Brain pericyte (primary cell): ENCODE data around the gene SYNRG.
A peak's percentile ranks its signal among the peaks of the same experiment; 100 is the strongest.

ENCODE experiments used
- DNase-seq: peaks from one replicate; pipeline ENCODE4 v3.0.0-alpha.2; 2012; ENCODE audit warnings: low read depth, low spot score

The SYNRG gene

DNA sequence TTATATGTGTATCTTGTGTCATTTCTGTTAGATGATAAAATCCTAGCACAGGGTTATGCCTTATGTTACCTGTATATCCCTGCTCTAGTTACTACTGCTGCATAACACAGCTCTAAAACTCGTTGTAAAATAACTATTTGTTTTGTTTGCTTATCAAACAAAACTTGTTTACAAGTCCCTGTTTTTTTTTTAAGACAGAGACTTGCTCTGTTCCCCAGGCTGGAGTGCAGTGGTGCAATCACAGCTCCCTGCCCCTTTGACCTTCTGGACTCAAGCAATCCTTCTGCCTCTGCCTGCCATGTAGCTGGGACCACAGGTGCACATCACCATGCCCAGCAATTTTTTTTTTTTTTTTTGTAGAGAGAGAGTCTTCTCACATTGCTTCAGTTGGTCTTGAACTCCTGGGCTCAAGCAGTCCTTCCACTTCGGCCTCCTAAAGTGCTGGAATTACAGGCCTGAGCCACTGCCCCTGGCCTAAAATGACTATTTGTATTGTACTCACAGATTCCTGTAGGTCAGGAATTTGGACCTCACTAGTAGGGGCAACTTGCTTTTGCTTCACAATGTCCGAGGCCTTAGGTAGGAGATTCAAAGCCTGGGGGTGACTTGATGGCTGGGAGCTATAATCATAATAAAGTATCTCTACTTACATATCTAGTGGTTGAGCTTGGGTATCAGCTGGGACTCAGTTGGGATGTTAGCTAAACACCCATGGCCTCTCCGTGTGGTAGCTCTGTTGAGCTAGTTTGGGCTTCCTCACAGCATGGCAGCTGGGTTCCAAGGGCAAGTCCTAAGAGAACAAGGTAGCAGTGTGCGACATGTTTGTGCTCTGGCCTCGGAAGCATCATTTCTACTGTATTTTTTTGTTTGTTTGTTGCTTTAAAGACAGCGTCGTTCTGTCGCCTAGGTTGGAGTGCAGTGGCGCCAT is 106.9 kb downstream of the SYNRG start:
- DNase-seq: no peak

DNA sequence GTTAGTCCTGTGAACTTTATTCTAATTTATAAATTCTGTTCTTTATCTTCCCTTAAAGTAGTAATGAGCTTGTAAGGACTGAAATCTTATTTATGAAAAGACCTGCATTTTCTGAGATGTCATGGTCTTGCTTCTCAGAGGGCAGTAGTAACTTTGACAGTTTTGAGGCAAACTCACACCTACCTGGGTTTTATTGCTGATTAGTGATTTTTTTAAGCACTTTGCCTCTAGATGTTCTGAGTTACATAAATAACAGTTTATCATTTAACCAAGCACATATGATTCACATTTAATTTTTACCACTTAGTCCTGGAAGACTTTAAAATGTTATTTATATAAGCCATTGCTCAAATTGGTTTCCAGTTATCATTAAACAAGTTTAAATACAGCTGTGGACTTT is 108.8 kb downstream of the SYNRG start:
- DNase-seq: no peak

DNA sequence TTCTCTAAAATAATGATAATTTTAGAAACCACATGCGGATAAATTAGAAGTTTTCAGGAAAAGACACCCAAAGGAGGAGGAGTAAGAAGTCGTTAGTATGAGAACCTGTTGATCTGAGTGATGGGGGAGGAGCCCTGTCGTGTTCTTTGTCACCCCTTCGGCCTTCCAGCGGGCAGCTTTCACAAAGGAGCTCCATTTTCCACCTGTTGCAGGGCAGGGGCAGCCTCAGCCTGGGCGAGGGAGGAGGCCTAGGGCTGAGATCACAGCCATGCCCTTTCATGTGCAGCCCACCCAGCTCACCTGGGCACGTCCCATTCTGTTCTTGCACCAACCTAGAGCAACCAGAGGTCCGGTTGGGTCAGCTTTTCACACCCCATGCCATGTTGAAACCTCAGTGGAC is 114.2 kb downstream of the SYNRG start:
- no peak for DNase-seq

DNA sequence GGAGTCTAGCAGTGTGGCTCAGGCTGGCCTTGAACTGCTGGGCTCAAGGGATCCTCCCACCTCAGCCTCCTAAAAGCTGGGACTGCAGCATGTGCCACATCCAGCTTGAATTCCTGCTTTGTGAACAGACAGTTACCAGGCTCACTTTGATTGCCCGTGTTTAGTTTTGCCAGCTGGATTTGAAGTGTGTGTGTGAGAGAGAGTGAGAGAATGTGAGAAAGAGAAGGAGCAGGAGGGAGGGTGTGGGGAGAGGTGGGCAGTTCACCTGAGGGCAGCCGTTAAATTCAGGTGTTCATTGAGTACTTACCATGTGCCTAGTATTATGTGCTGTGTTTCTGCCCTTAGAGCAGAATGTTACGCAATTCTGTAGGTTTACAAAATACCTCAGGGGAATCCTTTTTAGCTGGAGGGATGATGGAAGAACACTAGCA is 114.8 kb downstream of the SYNRG start:
- DNase-seq: no peak

DNA sequence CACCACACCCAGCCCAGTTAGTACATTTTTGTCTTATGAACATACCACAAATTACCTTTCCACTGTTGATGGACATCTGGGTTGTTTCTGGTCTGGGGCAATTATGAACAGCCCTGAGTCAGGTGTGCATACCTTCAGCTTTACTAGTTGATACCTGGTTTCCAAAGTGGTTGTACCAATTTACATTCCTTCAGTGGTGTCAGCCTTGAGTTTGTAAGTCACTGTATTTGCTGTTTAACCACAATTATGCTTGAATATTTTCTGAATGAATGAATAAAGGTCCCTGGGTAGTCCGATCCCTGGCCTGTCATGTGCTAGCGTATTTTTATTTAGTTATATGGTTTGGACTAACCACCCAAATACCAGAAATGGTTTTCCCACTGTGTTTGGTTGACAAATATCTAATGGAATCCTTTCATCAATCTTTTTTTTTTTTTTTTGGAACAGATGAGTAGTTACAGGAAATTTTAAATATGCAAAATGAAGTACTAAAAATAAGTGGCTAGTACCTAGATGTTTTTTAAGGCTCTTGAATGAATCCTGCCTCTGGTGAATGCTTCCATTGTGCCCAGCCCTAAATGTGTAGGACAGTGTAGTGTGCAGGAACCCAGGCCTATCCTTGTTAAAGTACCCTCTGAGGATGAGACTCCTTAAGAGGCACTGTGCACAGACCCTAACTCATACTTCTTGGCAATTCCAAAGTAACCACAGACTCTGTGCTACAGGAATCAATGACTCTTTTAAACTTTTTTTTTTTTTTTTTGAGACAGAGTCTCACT is 115.8 kb downstream of the SYNRG start:
- no peak for DNase-seq

DNA sequence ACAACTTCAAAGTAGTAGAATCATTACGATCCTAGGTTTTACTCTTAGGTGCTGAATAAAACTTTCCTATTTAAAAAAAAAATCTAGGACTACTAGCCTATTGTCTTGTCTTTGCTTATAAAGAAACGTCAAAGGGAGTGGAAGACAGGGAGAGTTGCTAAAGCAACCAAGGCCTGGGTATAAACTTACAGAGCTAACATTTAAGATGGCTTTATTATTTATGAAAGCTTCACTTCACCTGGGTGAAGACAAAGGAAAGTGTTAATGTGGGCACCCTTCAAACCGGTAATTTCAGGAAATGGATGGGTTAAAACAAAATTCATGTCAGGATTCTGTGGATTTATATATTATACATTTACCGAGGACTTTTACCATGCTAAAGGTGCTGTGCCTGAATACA is 117.1 kb downstream of the SYNRG start:
- no peak for DNase-seq

DNA sequence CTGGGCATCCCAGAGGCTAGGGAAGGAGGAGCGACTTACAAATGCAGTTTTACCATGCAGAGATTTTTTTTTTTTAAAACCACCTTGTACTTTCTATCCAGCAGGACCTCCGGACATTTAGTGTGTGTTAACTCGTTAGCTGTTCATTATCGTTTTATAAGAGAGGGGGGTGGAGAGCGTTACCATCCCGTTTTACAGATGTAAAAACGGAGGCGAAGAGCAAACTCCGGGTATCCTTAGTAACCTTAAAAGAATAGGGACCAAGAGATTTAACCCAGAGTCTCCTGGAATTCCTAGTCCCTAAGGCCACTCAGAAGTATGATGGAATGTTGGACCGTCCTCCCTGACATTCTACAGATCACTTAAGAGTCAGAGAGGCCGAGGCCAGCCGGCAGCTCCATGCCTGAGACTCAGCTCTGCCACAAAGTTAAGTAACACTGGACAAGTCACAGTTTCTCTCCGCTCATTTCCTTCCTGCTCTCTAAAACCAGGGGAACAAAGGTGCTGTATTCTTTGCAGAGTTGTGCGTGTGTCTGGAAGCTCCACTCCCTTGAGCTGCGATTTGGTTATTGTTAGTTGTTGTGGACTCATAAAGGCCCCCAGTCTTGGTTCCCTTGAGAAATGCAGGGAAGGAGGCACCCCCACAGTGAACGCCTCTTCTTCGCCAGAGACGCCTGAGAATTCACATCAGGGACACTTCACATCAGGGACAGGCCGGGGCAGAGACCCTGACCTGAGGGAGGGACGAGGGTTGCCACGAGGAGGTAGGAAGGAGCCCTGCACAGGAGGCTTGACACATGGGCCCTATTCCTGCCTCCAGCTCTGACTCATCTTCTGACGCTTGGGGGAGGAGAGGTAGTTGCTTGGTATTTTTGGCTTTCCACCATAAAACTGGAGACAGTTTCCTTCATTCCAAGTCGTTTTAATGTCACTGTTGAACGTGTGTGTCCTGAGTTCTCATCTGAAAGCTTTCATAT is 118.3 kb downstream of the SYNRG start:
- no peak for DNase-seq

DNA sequence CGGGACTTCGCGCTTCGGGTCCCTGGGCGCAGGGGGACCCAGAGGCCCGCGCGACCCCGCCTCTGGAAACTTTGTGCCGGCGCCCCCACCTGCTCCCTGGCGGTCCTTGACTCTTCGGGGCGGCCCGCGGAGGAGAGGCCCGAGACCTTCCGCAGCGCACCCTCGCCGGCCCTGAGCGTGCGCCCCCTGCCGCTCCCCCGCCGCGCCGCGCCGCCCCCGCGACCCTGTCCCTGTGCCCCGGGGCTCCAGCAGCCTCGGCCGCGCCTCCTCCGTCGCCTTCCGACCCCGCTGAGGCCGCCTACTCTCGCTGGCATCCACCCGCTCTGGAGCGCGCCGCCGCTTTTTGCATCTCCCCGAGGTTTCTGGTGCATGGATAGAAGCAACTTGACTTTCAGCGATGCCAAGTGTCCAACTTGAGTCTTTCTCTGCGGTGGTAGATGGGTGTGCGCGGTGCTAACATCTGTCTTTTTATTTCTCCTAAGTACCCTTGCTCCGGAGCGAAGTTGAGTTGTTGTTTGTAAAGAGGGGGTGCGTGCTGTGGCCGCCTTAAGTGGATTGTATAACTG is 119.1 kb downstream of the SYNRG start:
- DNase-seq: no peak

DNA sequence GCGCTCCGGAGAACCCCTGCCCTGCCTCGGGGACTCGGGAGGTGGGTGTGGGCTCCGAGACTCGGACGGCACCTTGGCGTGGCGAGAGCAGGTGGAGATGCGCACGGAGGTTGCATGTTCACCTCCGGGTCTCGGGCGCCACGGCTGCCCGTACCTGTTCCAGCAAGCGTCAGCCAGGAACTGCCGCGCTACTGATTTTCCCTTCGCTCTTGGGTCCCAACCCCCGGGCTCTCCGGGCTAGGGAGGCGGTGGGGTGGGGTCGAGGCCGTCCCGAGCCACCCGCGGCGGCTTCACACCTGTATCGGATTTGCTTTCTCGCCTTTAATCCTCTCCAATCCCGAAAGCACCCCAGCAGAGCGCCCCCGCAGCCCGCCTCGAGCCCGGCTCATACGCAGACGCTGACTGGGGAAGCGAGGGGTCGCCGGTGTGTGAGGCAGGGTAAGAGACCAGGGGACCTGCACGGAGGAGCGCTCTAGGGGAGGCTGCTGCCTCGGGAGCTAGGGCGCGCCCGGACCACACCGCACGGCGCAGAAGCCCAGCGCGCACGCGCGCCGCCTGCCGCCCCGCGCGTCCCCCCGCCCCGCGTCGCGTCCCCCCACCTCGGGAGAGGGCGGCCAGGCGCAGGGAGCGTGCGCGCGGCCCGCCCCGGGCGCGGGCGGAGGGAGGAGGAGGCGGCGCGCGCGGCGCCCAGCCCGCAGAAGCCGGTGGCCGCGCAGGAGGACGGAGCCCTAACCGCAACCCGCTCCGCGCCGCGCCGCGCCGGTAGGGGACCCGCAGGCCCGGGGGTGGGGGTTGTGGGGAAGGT is 119.8 kb downstream of the SYNRG start, which contains the start of gene DUSP14:
TSS of gene DUSP14 (plus strand) at position 695 of the 805 bp plus-strand sequence. CDS start 22,382 bp downstream, outside the sequence.
- DNase-seq: no peak

DNA sequence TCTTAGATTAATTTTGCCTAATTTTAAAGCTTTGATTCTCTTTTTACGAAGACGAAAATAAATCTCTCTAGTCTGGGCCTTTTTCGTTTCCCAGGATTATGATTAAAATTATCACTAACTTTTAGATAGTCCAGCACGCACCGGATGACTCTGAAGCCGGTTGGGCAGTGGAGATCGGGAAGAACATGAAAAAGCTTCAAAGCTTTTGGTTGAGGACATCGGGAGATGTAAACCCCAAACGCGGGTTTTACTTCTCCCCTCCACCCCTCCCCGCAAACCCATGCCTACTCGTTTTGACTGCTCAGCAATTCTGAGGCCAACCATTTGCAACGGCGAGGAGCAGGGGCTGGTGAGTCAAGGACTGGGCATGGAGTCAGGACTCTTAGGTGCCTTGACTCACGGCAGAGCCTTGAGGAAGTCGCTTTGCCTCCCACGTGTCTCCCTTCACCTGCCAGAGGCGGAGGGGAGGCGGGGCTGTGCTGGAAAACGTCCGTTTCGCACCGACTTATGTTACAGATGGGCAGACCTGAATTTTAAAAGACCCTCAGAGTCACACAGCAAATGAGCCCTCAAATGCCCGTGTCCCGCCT is 120.5 kb downstream of the SYNRG start:
- DNase-seq: peak; percentile 64

DNA sequence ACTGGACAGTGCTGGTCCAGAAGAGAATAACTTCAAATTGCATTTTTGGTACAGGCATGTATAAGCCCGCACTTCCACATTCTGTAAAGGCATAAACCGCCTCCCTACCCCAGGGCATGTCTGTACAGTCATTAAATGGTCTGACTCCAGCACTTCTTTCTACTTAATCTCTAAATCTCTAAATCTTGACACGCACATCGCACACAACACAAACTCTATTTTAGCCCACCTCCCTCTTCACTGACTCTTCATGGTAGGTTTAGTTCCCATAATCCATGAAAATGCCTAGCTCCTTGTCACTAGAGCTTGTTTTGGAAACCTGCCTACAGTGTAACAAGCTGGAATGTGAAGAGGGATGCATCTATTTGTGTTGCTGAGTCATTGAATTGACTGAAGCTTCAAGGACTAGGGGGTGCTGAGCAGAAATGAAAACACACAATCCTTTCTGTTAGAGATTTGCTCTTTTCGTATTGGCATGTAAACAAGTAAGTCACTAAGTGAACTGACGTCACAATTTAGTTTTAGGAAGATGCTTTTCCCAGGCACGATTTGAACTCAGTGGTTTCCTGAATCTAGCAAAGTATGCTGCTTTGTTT is 121.1 kb downstream of the SYNRG start:
- DNase-seq: peak; percentile 92

DNA sequence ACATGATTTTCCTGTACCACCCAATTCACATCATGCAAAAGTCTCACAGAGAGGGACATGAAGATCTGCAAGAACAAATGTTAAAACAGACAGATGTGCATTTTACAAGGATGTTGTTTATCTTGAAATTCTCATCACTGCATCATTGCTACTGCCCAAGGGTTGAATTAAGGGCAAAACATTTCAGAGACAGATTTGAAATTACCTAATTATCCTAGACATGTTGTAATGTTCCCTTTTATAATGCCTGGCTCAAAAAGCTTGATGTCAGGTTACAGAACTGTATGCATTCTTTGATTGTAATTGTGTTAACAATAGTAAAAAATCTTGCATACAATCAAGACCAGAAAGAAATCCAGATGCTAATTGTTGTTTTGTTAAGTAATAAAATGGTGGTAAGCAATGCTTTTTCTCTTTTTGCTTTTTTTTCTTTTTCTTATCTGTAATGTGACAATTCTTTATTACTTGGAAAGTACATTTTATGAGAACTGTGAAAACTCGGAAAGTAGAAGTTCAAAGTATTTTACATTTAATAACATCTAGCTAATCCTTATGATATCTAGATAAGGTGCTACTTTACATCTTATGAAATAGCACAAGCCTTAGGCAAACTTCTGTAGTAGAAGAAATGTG is 123.2 kb downstream of the SYNRG start:
- DNase-seq: no peak

DNA sequence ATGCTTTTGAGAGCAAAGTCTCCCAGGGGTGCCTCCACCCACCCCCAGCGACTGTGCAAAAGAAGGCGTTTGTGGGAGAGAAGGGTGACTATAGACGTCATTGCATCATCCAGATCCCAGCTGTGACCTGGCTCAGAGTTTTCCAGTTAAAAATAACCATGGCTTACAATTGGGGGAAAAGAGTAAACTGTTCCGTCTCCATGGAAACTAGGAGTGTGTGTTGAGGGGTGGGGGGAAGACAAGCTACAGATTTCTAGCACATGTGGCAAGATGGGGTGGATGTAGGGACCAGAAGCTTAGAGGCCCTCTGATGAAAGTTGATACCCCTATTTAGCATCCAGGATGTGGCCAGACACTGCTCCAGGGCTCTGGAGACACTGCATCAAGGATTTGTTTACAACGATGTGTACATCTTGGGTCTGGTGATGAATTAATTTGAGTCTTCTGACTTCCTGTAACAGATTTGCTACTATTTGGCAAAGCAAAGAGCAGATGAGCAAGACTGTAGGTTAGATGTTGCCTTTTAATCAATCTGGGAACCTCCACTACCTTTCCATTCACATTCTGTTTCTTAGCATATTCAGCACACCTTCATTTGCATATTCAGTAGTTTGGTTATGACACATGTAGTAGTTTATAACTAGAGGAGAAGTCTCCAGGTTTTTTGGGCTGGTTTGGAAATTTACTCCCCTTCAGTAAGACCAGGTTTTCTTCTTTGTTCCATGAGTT is 125.7 kb downstream of the SYNRG start:
- peak; percentile 69 for DNase-seq

DNA sequence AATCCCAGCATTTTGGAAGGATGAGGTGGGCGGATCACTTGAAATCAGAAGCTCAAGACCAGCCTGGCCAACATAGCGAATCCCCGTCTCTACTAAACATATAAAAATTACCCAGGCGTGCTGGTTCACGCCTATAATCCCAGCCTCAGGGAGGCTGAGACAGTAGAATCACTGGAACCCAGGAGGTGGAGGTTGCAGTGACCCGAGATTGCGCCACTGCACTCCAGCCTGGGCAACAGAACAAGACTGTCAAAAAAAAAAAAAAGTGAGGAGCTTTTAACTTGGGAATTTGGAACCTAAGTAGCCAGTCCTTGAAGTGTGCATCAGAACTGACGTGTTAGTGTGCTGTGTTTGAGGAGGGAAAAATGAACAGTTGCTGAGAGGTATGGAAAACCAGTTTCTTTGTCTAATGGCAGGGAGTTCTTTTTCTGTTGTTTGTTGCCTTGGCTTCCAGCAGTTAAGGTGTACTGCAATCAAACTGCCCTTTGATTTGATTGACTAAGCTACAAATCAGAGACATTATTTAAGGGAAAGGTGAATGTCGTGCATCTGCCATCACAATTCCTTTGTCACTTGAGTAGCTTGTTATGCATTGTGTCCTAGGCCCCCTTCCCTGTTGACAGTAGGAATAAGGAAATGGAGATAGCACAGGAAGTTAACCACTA is 128.1 kb downstream of the SYNRG start:
- DNase-seq: no peak

DNA sequence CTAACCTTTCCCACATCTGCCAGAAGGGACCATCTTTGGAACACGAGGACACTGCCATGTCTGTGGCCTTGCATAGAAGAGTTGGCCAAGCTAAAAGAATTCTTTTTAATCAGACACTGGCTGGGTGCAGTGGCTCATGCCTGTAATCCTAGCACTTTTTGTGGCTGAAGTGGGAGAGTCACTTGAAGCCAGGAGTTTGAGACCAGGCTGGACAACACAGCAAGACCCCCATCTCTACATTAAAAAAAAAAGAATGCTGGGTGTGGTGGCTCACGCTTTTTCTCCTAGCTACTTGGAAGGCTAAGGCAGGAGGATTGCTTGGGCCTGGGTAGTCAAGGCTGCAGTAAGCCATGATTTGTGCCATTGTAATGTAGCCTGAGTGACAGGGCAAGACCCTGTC is 128.8 kb downstream of the SYNRG start:
- DNase-seq: no peak

DNA sequence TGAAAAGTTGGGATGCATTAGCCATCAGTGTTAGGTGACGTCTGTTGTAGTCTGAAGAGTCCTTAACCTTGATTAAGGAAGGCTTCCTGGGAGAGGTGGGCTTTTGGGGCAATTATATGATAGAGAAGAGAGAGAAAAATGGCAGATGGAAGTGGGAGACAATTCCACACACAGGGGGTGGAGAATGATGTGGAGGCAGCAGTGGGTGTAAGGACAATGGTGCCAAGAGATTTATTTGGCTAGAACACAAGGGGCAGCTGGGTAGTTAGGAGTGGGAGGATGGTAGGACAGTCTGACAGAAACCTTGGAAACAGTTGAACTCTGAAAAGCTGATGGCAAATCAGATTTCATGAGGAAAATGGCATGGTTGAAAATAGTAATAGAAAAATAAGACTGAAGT is 130.2 kb downstream of the SYNRG start:
- no peak for DNase-seq

DNA sequence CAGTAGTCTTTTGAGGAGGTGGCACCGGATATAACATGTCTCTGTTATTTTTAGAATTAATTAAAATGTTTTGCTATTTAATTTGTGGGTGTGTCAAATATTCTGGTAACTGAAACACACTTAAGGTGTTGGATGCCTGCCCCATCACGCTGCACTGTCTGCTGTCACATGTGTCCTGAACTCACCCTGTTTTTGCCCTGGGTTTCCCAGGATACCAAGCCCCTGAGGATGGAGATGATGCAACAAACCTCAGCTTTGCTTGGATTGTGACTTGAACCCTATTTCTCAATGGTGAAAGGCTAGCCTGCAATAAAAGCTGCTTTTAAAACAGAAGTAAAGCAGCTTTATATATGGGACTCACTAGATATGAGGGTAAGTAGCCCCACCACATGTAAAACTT is 131.0 kb downstream of the SYNRG start:
- DNase-seq: no peak
